HFF-Myc (cell line): Measurements from ENCODE around the gene B4GALT7.

ENCODE experiments used
- DNase-seq: peaks from one replicate; pipeline ENCODE4 v3.0.0-alpha.2; 2011; ENCODE audit warnings: low read depth; ENCODE audit errors: extremely low read depth
- H3K4me3 ChIP-seq: replicated peaks from 2 replicates; pipeline ENCODE4 v1.5.1; 2011; ENCODE audit warnings: low read depth, mild to moderate bottlenecking, control low read depth, low read length
- TF ChIP-seq, protein P1 (sequence below): IDR thresholded peaks from 2 replicates; pipeline ENCODE4 v1.5.1; 2012; ENCODE audit warnings: mild to moderate bottlenecking, low read depth, low read length, control low read depth; ENCODE audit errors: missing control alignments

Gene B4GALT7, protein sequence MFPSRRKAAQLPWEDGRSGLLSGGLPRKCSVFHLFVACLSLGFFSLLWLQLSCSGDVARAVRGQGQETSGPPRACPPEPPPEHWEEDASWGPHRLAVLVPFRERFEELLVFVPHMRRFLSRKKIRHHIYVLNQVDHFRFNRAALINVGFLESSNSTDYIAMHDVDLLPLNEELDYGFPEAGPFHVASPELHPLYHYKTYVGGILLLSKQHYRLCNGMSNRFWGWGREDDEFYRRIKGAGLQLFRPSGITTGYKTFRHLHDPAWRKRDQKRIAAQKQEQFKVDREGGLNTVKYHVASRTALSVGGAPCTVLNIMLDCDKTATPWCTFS

GRCh38 chr5:177599731-177600507 lies at the start of gene B4GALT7:
TSS of gene B4GALT7 (plus strand) at chr5:177600132. CDS start at chr5:177600211, 79 bp downstream.
- TF ChIP-seq, protein P1, sequence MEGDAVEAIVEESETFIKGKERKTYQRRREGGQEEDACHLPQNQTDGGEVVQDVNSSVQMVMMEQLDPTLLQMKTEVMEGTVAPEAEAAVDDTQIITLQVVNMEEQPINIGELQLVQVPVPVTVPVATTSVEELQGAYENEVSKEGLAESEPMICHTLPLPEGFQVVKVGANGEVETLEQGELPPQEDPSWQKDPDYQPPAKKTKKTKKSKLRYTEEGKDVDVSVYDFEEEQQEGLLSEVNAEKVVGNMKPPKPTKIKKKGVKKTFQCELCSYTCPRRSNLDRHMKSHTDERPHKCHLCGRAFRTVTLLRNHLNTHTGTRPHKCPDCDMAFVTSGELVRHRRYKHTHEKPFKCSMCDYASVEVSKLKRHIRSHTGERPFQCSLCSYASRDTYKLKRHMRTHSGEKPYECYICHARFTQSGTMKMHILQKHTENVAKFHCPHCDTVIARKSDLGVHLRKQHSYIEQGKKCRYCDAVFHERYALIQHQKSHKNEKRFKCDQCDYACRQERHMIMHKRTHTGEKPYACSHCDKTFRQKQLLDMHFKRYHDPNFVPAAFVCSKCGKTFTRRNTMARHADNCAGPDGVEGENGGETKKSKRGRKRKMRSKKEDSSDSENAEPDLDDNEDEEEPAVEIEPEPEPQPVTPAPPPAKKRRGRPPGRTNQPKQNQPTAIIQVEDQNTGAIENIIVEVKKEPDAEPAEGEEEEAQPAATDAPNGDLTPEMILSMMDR = no peak
- peak within 1 kb of the TSS; percentile 89 for H3K4me3 ChIP-seq
- DNase-seq = no peak

GRCh38 chr5:177552839-177553455 lies 47.0 kb upstream of the B4GALT7 start:
- DNase-seq = no peak
- TF ChIP-seq, protein P1 = no peak
- peak overlapping the region; percentile 82 for H3K4me3 ChIP-seq

DNA sequence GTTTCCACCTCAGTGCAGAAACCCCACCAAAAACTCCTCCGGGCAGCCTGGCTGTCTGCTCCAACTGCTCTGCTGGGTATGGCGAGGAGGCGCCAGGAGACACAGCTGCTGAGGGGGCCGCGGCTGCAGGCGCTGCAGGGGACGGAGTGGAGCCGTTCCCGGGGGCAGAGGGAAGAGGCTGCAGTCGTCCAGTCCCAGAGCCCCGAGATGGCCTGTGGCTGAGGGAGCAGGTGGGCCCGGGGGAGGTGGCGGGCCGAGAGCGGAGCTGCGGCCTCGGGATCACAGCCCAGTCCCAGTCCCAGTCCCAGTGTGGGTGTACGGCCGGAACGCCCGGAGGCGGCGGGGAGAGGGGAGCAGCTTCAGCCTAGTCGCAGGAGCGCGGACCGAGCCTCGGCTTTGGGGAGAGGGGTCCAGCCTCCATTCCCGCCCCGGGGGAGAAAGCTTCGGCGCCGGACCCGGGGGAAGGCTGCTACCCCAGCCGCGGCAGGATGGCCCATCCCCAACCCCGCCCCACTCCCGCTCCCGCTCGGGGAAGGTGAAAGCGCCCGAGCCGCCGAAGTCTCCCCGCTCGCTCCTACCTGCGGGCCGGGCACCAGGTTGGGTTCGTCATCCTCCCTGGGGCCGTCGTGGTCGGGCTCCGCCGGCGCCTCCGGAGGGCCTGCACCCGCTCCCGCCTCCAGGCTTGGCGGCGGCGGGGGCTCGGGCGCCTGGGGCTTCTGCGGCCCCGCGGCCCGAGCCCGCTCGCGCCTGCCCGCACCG lies 46.1 kb upstream of the B4GALT7 start:
- DNase-seq = no peak
- TF ChIP-seq, protein P1 = no peak

GRCh38 chr5:177554474-177555111 lies 45.3 kb upstream of the B4GALT7 start, which contains the start of gene FAM193B:
TSS of gene FAM193B (minus strand) at chr5:177554563. CDS start at chr5:177554458, 105 bp downstream.
- peak within 1 kb of the TSS; percentile 82 for H3K4me3 ChIP-seq
- TF ChIP-seq, protein P1 = no peak
- DNase-seq = peak; percentile 70

More for the DNA sequence above, 46.1 kb upstream of the B4GALT7 start:
- H3K4me3 ChIP-seq = peak overlapping the region; percentile 82

GRCh38 chr5:177555228-177555627 lies 44.7 kb upstream of the B4GALT7 start:
- peak overlapping the region; percentile 82 for H3K4me3 ChIP-seq
- no peak for DNase-seq
- TF ChIP-seq, protein P1 = no peak

DNA sequence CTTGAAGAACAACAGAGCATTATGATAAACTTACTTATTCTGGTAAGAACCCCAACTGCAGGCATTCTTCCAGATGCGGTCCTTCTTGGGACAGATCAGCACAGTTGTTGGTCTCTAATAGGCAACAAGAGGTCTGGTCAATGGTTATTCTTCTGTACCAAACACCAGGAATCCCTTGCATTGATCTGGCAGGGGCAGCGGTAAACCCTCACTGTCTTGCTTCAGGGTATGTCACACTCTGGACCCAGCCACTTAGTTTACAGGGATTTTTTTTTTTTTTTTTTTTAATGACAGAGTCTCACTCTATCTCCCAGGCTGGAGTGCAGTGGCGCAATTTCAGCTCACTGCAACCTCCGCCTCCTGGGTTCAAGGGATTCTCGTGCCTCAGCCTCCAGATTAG lies 44.3 kb upstream of the B4GALT7 start:
- no peak overlapping the region for H3K4me3 ChIP-seq
- TF ChIP-seq, protein P1 = no peak
- no peak for DNase-seq
